Prostate gland (tissue), 2 donors: ENCODE data around the gene NRXN3. TPM values are rescaled to one million over a fixed set of nuclear protein-coding genes. Genes with fewer than 3 reads are reported as not detected.

Source experiments
- DNase-seq: peaks from one replicate; pipeline ENCODE4 v3.0.0-alpha.2; 2019; ENCODE audit warnings: low spot score
- H3K27ac ChIP-seq, 2 donors: fragments of 200-600 bp; sonication (generic); 2 replicates each; pipeline ENCODE4 v1.5.1; 2017 to 2019
- H3K27me3 ChIP-seq: fragments of 200-600 bp; sonication (generic); replicated peaks from 2 replicates; pipeline ENCODE4 v1.5.1; 2019; ENCODE audit not compliant: insufficient read depth
- H3K36me3 ChIP-seq, 2 donors: fragments of 200-600 bp; sonication (generic); 1 replicate in 1 of 2; 2 replicates in 1 of 2; pipeline versions ENCODE4 v1.5.1 to v1.8.1; 2017 to 2019
- H3K4me1 ChIP-seq: fragments of 200-600 bp; sonication (generic); replicated peaks from 2 replicates; pipeline ENCODE4 v1.5.1; 2019
- H3K4me3 ChIP-seq, 2 donors: fragments of 200-600 bp; sonication (generic); 2 replicates each; pipeline ENCODE4 v1.5.1; 2017 to 2019
- H3K9me3 ChIP-seq: fragments of 200-600 bp; sonication (generic); 2 replicates; pipeline ENCODE4 v1.5.1; 2017
- POLR2A ChIP-seq: fragments of 450-650 bp; IDR thresholded peaks from one replicate; pipeline ENCODE4 v1.6.1; 2016; ENCODE audit warnings: antibody characterized with exemption, mild to moderate bottlenecking
- POLR2AphosphoS5 ChIP-seq: sonication (generic); formaldehyde crosslinking; IDR thresholded peaks from one replicate; pipeline ENCODE4 v1.6.1; 2017; ENCODE audit warnings: antibody characterized with exemption
- WGBS: methylation state at CpG from one replicate; pipeline ENCODE4 v1.1.5; 2018; 5-methylcytosine and 5-hydroxymethylcytosine counted together
- intact Hi-C: fragments of 100-400 bp; cut with DNase I; formaldehyde crosslinking; loops from one replicate; pipeline ENCODE4 v1.14.2; 2022
- total RNA-seq, 2 donors: library from RNA; depleted of rRNA; stranded (reverse); fragments of >200 nt; gene quantifications; one replicate each; pipeline ENCODE4 v1.1.0, GENCODE V29; 2016
- TF ChIP-seq, protein P1 (sequence below), 4 experiments: fragments of 200-600 bp in 2 of 4; fragments of 450-650 bp in 2 of 4; sonication (generic) in 2 of 4; IDR thresholded peaks; 1 replicate in 3 of 4; 2 replicates in 1 of 4; pipeline ENCODE4 v1.5.1; 2016 to 2019; ENCODE audit warnings: antibody characterized with exemption in 4 of 4, mild to moderate bottlenecking in 2 of 4, moderate library complexity in 2 of 4

The NRXN3 gene
- total RNA-seq, 2 donors from 2014 or later: 6.6 to 8.2 TPM

DNA sequence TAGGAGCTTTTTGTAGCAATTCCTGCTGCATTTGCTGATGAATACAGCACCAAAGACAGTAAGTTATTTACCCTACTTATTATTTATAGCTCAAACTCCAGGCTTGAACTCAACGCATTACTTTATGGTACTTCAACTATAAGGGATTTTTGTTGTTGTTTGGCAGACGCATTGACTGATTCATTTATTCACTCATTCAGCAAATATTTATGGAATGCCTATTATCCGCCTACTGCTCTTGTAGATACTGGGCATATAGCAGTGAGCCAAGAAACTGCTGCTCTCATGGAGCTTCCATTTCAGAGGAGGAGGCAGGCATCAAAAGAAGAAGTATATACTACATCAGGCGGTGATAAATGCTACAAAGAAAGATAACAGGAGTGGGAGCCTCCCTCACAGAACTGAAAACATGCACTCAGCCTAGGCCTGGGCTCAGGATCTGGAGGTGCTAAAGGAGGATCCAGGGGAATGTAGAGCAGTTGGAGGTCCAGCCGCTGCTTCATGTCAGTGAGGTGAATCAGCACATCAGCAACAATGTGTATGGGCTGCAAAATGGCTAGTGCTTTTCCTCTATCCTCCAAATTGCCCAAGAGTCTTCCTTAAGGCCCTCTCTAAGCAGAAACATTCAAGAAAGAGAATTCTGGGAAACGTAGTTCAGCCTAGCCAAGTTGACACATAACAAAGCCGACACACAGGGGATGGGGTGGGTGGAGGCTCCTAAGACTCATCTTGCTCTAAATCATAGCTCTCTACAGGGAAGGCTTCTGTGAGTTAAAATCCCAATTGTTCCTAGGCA lies 157.5 kb downstream of the NRXN3 start:
- Histone ChIP-seq H3K9me3 (no peaks in the 10 kb centered on the region), H3K27me3 (no peaks in the 10 kb centered on the region), H3K4me3 (no peak overlapping the region), H3K27ac (no peak overlapping the region), H3K4me1 (no peaks in the 10 kb centered on the region), H3K36me3 (no peaks in the 10 kb centered on the region)
- no peak for DNase-seq
- intact Hi-C loops: no loop called here
- no peak for TF ChIP-seq POLR2A
- TF ChIP-seq, protein P1, sequence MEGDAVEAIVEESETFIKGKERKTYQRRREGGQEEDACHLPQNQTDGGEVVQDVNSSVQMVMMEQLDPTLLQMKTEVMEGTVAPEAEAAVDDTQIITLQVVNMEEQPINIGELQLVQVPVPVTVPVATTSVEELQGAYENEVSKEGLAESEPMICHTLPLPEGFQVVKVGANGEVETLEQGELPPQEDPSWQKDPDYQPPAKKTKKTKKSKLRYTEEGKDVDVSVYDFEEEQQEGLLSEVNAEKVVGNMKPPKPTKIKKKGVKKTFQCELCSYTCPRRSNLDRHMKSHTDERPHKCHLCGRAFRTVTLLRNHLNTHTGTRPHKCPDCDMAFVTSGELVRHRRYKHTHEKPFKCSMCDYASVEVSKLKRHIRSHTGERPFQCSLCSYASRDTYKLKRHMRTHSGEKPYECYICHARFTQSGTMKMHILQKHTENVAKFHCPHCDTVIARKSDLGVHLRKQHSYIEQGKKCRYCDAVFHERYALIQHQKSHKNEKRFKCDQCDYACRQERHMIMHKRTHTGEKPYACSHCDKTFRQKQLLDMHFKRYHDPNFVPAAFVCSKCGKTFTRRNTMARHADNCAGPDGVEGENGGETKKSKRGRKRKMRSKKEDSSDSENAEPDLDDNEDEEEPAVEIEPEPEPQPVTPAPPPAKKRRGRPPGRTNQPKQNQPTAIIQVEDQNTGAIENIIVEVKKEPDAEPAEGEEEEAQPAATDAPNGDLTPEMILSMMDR (IDR thresholded peaks at IDR 0.05): no peak
- TF ChIP-seq POLR2AphosphoS5: no peak
- 89% methylated on average over 7 of the region's 7 CpGs for WGBS

DNA sequence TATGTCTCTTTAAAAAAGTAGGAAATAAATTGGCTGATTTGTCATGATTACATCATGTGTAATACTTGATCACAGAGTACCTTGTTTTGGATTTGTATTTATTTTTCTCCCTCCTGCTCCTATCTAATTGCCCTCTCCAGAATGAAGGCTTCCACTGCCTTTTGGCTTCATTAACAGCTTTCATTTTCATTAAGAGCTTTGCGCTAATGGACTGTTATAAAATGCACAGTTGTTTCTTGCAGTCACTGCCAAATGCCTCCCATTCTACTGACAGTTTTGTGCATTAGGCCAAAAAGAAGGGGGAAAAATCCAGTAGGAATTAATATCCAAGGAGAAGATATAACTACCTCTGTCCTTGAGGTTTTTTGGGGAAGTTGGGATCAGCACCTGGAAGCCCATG lies 159.2 kb downstream of the NRXN3 start:
- DNase-seq: no peak
- Histone ChIP-seq H3K27me3 (no peaks in the 10 kb centered on the region), H3K4me3 (no peak overlapping the region), H3K36me3 (no peaks in the 10 kb centered on the region), H3K4me1 (no peaks in the 10 kb centered on the region), H3K27ac (no peak overlapping the region), H3K9me3 (no peaks in the 10 kb centered on the region)
- no peak for TF ChIP-seq POLR2AphosphoS5
- no peak for TF ChIP-seq POLR2A
- TF ChIP-seq, protein P1 (IDR thresholded peaks at IDR 0.05): no peak
- intact Hi-C loops: no loop called here
- 62% methylated on average over 1 of the region's 1 CpG for WGBS

DNA sequence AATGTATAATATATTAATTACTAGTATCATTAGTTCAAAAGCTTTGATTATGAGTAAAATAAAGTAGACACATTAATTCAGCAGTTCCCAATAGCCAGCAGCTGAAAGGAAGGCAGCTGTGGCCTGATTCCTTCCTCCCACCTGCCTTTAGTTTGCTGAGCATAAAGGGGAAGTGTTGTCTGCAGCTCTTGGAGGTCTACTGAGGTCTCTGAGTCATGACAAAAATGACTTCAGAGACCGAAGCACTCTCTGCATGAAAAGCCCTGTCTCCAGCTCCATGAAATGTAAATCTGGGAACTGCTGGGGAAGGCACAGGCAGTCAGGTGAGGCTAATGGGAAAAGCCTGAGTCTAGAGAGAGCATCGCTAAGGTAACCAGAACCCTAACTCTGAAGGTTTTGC lies 165.4 kb downstream of the NRXN3 start:
- TF ChIP-seq POLR2AphosphoS5 (no peak), POLR2A (no peak)
- TF ChIP-seq, protein P1 (IDR thresholded peaks at IDR 0.05): no peak
- Histone ChIP-seq H3K27ac (no peak overlapping the region), H3K4me3 (no peak overlapping the region), H3K36me3 (no peaks in the 10 kb centered on the region), H3K4me1 (no peaks in the 10 kb centered on the region), H3K9me3 (no peaks in the 10 kb centered on the region), H3K27me3 (no peaks in the 10 kb centered on the region)
- intact Hi-C loops: no loop called here
- no peak for DNase-seq
- 82% methylated on average over 2 of the region's 2 CpGs for WGBS

DNA sequence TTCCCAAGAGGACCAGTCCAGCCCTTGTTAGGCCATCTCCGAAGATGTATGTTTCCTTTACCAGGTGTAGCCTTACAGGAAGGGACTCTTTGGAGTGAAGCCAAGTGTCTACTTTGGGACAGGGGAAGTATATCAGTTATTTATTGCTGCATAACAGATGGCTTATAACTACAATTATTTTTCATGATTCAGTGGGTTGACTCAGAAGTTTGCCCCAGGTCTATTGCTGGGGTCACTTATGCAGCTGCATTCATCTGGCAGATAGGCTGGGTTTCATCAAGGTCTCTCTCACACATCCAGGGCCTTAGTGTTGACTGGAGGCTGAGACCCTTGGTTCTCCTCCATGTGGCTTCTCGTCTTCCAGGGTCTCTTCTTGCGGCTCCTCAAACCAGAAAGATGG lies 170.1 kb downstream of the NRXN3 start:
- no peaks in the 10 kb centered on the region for H3K9me3 ChIP-seq
- 83% methylated on average over 3 of the region's 3 CpGs for WGBS
- no peaks in the 10 kb centered on the region for H3K27me3 ChIP-seq
- intact Hi-C loops: no loop called here
- no peak overlapping the region for H3K27ac ChIP-seq
- H3K36me3 ChIP-seq: no peaks in the 10 kb centered on the region
- H3K4me1 ChIP-seq: no peaks in the 10 kb centered on the region
- no peak for TF ChIP-seq POLR2AphosphoS5
- no peak for TF ChIP-seq POLR2A
- TF ChIP-seq, protein P1 (IDR thresholded peaks at IDR 0.05): no peak
- no peak overlapping the region for H3K4me3 ChIP-seq
- DNase-seq: no peak

DNA sequence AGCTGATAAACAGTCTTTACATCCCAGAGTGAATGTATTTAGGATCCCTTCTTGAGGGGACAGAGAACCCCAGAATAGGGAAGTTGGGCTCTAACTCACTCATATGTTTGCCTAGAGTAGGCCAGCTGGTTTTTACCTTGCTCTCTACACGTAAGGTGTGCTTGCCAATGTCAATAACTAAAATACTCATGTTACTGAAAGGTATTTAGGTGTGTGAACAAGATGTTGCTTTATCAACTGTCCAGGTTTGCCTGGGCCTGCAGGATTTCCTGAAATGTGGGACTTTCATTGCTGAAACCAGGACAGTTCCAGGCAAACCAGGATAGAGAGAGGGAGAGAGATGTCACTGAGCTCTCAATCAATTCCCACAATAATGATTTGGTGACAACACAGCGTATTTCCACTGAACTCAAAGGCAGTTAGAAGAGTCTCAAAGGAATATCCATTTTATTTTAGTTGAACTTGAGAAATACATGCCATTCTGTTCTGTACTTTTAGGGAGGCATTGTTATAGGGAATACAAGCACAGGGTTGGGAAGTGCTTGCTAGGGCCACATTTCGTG lies 171.7 kb downstream of the NRXN3 start:
- Histone ChIP-seq H3K36me3 (no peaks in the 10 kb centered on the region), H3K27me3 (no peaks in the 10 kb centered on the region), H3K9me3 (no peaks in the 10 kb centered on the region), H3K27ac (peak overlapping the region; percentile 26 to 37), H3K4me3 (no peak overlapping the region), H3K4me1 (no peaks in the 10 kb centered on the region)
- DNase-seq: peak; percentile 67
- WGBS: 44% methylated on average over 3 of the region's 3 CpGs
- TF ChIP-seq, protein P1 (IDR thresholded peaks at IDR 0.05): no peak
- TF ChIP-seq POLR2AphosphoS5: peak; percentile 91
- intact Hi-C loops: no loop called here
